DND-41 (cell line): ENCODE results near the gene PARVB.

Experiments
- ATAC-seq: fragments of 200-7000 bp; cut with Tn5 transposase; 3 replicates; pipeline ENCODE4 v1.9.1; 2021; ENCODE audit warnings: low read depth; ENCODE audit not compliant: insufficient read depth
- DNase-seq: peaks from one replicate; pipeline ENCODE4 v3.0.0-alpha.2; 2020
- H2AFZ ChIP-seq: 2 replicates; pipeline ENCODE4 v1.6.0; 2012; ENCODE audit warnings: low read depth, low read length
- H3K27ac ChIP-seq: 2 replicates; pipeline ENCODE4 v1.5.1; 2012; ENCODE audit warnings: low read length, inconsistent platforms
- H3K27me3 ChIP-seq: fragments of 200-600 bp; sonication (generic); 2 replicates; pipeline ENCODE4 v1.6.0; 2012; ENCODE audit warnings: low read length, mild to moderate bottlenecking, inconsistent platforms; ENCODE audit not compliant: insufficient read depth, poor library complexity
- H3K36me3 ChIP-seq: 2 replicates; pipeline ENCODE4 v1.5.1; 2012; ENCODE audit warnings: low read length, inconsistent platforms; ENCODE audit not compliant: insufficient read depth
- H3K4me1 ChIP-seq: 2 replicates; pipeline ENCODE4 v1.5.1; 2012; ENCODE audit warnings: mild to moderate bottlenecking, low read length; ENCODE audit not compliant: insufficient read depth
- H3K4me2 ChIP-seq: 2 replicates; pipeline ENCODE4 v1.6.0; 2012; ENCODE audit warnings: mild to moderate bottlenecking, moderate library complexity, low read length, inconsistent platforms; ENCODE audit not compliant: insufficient read depth
- H3K4me3 ChIP-seq, 2 experiments: fragments of 200-600 bp in 1 of 2; shearing (Covaris generic) in 1 of 2; 2 replicates each; pipeline ENCODE4 v1.5.1; 2012 to 2016; ENCODE audit warnings: inconsistent platforms in 2 of 2, low read length in 2 of 2, mild to moderate bottlenecking in 2 of 2, low read depth in 1 of 2, moderate library complexity in 1 of 2
- H3K79me2 ChIP-seq: 2 replicates; pipeline ENCODE4 v1.6.0; 2012; ENCODE audit warnings: low read length, inconsistent platforms; ENCODE audit not compliant: insufficient read depth
- H3K9ac ChIP-seq: 2 replicates; pipeline ENCODE4 v1.6.0; 2012; ENCODE audit warnings: low read depth, mild to moderate bottlenecking, inconsistent platforms, low read length, moderate library complexity
- H3K9me3 ChIP-seq: 2 replicates; pipeline ENCODE4 v1.5.1; 2012; ENCODE audit warnings: low read length, moderate library complexity, mild to moderate bottlenecking, inconsistent platforms; ENCODE audit not compliant: insufficient read depth, severe bottlenecking
- H4K20me1 ChIP-seq: 2 replicates; pipeline ENCODE4 v1.6.0; 2012; ENCODE audit warnings: low read length; ENCODE audit not compliant: insufficient read depth
- CTCF ChIP-seq: IDR thresholded peaks from 2 replicates; pipeline ENCODE4 v1.5.1; 2012; ENCODE audit warnings: borderline replicate concordance, low read length, moderate library complexity, mild to moderate bottlenecking; ENCODE audit not compliant: poor library complexity, severe bottlenecking; ENCODE audit errors: extremely low read depth
- EZH2 ChIP-seq: IDR thresholded peaks from 3 replicates; pipeline ENCODE4 v1.6.1; 2012; ENCODE audit warnings: borderline replicate concordance, low read depth, mild to moderate bottlenecking, moderate library complexity, low read length, inconsistent platforms; ENCODE audit not compliant: severe bottlenecking

The PARVB gene

GRCh38 chr22:44206330-44206645, 182.2 kb downstream of the PARVB start:
- ATAC-seq = no peak

GRCh38 chr22:44206696-44207095, 182.6 kb downstream of the PARVB start:
- Histone ChIP-seq H3K9ac (no peak overlapping the region), H3K27ac (no peak overlapping the region), H4K20me1 (peaks cover 15% of the 10 kb centered on the region; the same call in 1 of the 2 replicates), H3K4me1 (no peaks in the 10 kb centered on the region), H3K79me2 (no peaks in the 10 kb centered on the region), H2AFZ (no peak overlapping the region), H3K27me3 (no peaks in the 10 kb centered on the region), H3K4me2 (no peak overlapping the region), H3K4me3 (no peak overlapping the region), H3K9me3 (peaks cover 4% of the 10 kb centered on the region), H3K36me3 (peaks cover 15% of the 10 kb centered on the region; the same call in 1 of the 2 replicates)
- DNase-seq = no peak
- no peak for ATAC-seq
- TF ChIP-seq CTCF (no peak), EZH2 (no peak)

More at GRCh38 chr22:44206330-44206645, 182.2 kb downstream of the PARVB start:
- Histone ChIP-seq H3K4me3 (no peak overlapping the region), H2AFZ (no peak overlapping the region), H3K36me3 (peaks cover 15% of the 10 kb centered on the region; the same call in 1 of the 2 replicates), H3K27ac (no peak overlapping the region), H3K4me1 (no peaks in the 10 kb centered on the region), H3K27me3 (no peaks in the 10 kb centered on the region), H3K9me3 (peaks cover 4% of the 10 kb centered on the region), H3K4me2 (no peak overlapping the region), H3K9ac (no peak overlapping the region), H3K79me2 (no peaks in the 10 kb centered on the region), H4K20me1 (peaks cover 15% of the 10 kb centered on the region; the same call in 1 of the 2 replicates)
- TF ChIP-seq CTCF = no peak
- no peak for TF ChIP-seq EZH2
- no peak for DNase-seq

- DNase-seq = no peak
- TF ChIP-seq EZH2 (no peak), CTCF (no peak)
- peaks cover 15% of the 10 kb centered on the region; the same call in 1 of the 2 replicates for H3K36me3 ChIP-seq
- H3K4me2 ChIP-seq = no peak overlapping the region
- H2AFZ ChIP-seq = no peak overlapping the region
- H3K27ac ChIP-seq = no peak overlapping the region
- H3K79me2 ChIP-seq = no peaks in the 10 kb centered on the region
- H4K20me1 ChIP-seq = peaks cover 15% of the 10 kb centered on the region; the same call in 1 of the 2 replicates
- H3K27me3 ChIP-seq = no peaks in the 10 kb centered on the region
- ATAC-seq = no peak; the same call in 2 of the 3 replicates
- no peak overlapping the region for H3K4me3 ChIP-seq
- H3K4me1 ChIP-seq = no peaks in the 10 kb centered on the region
- H3K9ac ChIP-seq = no peak overlapping the region
- H3K9me3 ChIP-seq = peaks cover 4% of the 10 kb centered on the region
Measured at GRCh38 chr22:44207173-44207980, 183.3 kb downstream of the PARVB start.
